GM21367 (cell line): ENCODE results near the gene NOTCH2.
"Not testable (repeated sequence)": the region's sequence is repeated elsewhere in the genome, so short reads cannot be mapped to it uniquely, and the experiment has no call there.

Source experiments
- ATAC-seq: cut with Tn5 transposase; IDR thresholded peaks from one replicate; pipeline ENCODE4 v1.9.1; 2021; ENCODE audit not compliant: unreplicated experiment

Gene NOTCH2

DNA sequence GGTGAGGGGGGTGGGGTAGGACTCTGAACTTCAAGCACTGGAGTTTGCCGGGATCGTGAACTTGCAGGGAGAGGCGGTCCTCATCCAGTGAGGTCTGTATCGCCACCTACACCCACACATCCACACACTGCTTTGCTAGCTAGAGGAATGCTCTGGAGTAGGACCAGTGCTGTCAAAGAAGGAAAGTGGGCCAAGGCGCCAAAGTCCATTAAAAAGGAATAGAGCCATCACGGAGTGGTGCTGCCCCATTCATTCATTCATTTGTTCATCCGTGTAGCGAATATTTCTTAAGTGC is 405 bp upstream of the NOTCH2 start:
- ATAC-seq, result not testable (repeated sequence)

DNA sequence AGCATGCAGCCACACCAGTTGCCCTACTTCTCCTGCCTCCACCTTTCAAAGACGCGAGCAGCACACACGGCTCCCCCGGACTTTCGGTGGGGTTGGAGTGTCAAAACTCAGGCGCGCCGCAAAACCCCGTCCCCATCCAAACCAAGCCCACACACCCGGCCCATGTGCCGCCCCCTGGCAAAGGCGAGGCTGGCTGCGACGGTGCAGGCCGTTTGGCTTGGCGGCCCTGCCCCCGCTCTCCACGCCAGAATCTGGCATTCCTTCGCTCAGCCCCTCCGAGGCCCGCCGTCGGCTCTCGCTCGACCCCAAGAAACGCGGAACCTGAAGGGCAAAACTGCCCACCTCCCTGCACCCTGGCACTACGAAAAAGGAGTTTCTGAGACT is 787 bp downstream of the NOTCH2 start:
- ATAC-seq, result not testable (repeated sequence)

DNA sequence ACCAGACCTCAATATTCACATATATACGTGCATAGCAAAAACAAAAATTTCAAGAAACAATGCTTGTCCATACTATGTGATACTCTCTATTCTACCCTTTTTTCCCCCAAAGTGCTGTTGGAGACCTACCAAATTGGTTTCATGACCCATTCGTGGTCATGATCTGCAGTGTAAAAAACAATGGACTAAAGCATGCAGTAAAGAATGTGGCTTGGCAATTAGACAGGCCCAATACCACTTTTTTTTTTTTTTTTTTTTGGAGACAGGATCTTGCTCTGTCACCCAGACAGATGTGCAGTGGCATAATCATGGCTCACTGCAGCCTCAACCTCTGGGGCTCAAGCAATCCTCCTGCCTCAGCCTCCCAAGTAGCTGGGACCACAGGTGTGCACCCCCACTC is 21.3 kb downstream of the NOTCH2 start:
- not testable (repeated sequence) for ATAC-seq

DNA sequence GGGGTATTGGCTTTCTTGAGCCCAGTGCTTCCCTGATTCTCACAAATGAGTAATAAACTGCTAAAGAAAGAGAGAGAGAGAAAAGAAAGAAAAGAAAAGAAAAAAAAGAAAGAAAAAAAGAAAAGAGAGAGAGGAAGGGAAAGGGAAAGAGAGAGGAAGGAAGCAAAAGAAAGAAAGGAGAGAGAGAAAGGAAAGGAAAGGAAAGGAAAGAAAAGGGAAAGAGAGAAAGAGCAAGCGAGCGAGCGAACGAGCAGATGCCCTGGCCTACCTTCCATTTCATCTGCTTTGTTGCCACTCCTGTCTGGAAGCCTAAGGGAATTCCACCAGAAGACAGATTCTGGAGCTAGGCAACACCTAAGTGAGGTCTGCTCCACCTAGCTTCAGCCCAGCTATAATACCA is 27.7 kb downstream of the NOTCH2 start:
- not testable (repeated sequence) for ATAC-seq

DNA sequence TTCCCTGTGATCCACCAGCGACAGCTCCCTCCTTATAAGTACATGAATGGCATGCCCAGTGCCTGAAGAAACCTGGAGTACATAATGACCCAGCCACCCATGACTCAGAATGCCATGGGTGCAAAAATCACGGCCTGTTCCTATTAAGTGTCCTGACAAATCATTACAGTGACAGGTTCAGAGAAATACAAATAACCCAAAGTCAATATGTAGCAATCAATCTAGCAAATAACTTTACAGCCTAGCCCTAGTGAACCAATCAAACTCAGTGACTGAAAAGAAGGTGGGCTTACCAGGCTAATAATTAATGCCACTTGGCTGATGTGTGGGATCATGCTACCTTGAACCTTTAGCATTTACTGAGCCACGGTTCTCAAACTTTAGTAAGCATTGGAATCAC is 37.2 kb downstream of the NOTCH2 start:
- not testable (repeated sequence) for ATAC-seq

DNA sequence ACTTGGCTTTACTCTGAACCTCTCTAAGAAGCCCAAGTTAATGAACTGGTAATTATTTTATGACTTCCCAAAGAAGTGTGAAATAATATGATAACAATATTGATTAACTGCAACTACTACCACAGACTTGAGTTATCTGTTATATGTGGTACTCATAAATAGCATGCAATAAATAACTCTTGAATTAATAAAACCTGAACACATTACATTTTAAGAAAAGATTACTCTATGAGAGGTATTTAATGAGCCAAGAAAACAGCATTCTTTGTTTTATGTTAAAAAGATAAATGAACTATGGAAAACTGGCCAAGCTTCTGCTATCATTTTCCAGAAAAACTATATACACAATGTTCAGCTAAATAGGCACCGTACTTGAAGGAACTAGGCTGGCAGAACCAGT is 45.7 kb downstream of the NOTCH2 start:
- not testable (repeated sequence) for ATAC-seq

DNA sequence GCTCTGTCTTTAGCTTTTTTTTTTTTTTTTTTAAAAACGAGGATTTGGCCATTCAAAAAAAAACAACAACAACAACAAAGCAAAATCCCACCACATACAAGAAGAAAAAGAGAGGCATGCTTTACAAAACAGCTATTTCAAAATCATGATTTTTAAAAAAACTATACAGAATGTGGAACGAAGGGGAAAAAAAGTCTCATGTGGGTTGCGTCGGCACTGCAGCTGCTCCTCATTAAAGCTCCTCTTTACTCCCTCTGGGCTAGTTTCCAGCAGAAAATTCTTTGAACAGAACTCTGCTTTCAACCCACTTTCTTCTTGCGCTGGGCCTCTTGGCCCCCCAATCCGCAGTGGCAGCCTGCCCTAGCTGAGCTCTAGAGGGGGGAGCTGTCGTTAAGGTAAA is 54.5 kb downstream of the NOTCH2 start:
- not testable (repeated sequence) for ATAC-seq

DNA sequence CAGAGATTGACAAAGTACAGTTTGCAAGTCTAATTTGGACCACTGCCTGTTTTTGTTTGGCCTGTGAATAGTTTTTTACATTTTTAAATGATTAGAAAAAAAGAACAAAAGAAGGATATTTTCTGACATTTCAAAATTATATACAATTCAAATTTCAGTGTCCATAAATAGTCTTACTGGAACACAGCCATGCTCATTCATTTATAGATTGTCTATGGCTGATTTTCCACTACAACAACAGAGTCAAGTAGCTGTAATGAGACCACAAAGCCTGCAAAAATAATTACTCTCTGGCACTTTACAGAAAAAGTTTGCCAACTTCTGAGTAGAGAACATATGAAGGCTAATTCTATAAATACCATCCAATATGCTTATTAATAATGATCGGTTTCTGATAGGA is 61.1 kb downstream of the NOTCH2 start:
- not testable (repeated sequence) for ATAC-seq

DNA sequence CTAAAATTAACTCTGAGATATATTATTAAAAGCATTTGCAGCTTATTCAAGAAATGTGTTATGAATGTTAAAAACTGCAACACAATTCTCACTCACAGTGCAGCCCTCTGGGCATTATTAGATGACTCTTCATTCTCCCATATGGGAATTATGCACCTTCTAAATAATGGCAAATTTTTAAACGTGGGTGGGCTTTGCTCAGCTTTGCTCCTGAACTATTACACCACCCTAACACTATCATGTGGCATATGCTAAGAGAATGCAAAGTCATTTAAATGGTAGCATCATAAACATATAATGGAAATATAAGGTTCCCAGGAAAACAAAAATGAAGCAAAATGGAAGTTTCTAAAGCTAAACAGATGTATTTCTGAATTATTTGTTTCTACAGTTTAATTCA is 61.6 kb downstream of the NOTCH2 start:
- not testable (repeated sequence) for ATAC-seq

DNA sequence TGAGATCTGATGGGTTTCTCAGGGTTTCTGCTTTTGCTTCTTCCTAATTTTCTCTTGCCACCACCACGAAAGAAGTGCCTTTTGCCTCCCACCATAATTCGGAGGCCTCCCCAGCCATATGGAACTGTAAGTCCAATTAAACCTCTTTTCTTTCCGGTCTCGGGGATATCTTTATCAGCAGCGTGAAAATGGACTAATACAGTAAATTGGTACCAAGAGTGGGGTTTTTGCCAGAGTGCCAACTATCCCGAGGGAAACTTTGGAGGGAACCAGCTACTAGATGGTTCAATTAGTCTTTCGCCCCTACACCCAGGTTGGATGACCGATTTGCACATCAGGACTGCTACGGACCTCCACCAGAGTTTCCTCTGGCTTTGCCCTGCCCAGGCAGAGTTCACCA is 68.4 kb downstream of the NOTCH2 start:
- not testable (repeated sequence) for ATAC-seq

DNA sequence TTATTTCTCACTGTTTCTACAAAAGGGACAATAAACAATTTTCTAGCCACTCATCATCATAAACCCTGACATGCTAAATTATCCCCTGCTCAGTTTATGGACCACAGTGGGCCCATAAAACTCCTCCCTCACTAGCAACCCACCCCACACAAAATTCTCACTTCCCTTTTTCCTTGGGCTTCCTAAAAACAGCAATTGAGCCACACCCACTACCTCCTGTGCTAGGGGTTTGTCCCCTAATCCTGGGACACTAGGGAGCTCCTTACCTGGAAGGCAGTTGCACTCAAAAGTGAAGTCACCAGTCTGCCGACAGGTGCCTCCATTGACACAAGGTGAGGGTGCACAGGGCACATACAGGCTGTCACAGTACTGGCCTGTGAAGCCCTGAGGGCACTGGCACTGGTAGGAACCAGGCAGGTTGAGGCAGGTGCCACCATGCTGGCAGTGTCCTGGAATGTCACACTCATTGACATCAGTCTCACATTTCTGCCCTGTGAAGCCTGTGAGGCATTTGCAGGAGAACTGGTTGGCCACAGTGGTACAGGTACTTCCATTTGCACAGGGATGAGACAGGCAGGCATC is 72.6 kb downstream of the NOTCH2 start:
- not testable (repeated sequence) for ATAC-seq

DNA sequence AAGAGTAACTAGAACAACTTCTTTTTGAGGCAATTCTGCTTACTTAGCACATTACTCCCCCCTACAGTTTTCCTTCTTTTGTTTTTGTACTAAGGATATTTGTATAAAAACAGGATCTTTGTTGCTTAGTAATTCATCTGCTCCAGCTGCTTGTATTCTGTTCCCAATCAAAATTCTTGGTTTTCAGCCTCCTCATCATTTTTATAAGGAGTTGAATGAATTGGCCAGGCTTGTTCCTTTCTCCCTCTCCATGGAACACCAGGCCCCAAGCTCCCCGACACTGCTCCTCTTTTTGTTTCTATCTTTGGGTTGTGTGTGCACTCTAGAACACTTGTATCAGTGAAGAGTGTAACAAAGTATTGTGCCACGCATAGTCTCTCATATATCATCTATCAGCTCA is 73.5 kb downstream of the NOTCH2 start:
- ATAC-seq, result not testable (repeated sequence)

DNA sequence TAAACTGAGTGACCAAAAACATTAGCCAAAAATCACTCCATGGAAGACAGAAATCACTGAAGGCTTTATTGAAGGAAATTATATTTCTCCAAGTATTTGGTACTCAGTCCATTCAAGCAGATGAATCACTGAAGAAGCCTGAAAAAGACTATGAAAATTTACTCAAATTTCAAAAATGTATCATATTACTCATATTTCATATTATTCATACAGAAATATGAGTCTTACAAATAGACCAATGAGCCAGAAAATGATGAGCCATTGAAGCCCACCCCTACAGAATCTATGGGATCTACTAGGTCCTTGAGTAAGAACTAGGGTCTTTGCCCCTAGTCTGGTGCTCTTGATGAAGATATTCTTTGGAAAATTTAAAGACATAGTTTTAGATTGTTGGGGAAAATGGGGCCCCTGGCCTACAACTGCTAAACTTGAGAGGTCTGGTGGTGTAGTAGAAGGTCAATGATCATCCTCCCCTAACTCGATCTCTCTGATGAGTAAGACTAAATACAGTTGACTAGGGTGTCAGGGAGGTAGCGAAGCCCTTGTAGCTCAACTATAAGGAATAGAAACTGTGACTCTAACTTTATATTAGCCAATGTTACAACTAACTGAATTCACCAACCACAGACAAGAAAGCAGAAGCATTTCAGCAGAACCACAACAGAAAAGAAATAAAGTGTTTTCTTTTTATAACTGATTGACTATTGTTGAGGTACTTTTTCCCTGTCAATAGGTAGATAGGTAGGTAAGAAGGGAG is 81.0 kb downstream of the NOTCH2 start:
- no peak for ATAC-seq

DNA sequence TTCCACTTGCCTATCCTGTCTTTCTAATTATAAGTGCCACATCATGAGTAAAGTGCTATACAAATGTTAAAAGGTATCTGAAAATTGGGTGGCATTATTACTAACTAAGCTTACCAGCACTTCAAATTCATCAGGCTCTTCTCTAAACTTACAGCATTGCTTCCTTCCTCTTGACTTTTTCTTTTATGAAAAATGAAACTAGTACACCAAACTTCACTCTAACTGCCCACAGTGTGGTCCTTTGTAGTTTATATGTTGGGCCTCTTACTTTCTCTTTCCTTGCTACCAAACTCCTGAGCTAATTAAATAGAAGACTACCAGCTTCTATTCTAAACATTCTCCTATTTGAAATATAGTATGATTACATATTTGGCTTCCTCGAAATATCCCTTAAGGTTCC is 81.8 kb downstream of the NOTCH2 start:
- ATAC-seq, result no peak

DNA sequence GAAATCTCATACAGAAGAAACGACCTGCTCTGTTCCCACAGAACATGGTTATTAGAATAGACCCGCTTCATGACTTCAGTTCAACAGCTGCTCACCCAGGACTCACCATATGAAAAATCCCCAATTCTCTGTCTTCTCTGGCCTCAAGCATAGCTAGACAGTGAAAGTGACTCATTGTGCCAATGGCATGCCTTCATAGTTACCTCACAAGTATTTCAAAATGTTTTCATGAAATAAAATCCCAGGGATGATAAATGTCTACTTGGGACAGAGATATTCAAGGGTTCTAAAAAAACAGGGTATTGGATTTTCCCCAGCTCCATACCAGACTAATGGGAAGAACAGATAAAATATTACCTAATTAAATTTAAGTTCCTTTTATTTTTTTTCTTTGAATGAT is 82.3 kb downstream of the NOTCH2 start:
- no peak for ATAC-seq

DNA sequence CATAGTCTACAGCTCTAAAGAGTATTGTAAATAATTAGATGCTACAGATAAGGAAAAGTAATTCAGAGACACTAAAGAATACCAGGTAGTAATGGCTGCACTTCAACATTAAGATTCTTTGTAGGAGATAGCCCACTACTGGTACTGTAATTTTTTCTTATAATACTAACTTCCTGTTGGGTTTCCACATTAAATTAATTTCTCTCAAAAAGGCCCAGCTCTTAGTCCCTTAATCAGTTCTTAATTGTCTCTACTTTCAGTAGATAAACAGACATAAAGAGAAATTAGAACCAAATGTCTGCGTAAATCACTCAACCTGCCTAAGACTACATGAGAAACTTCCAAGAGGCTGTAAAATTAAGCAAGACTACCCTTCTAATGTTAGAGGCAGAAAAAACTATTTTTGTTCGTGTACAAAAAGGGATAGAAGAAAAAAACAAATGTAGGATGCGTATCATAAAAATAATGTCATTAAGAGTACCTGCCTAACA is 83.4 kb downstream of the NOTCH2 start:
- ATAC-seq, result no peak

DNA sequence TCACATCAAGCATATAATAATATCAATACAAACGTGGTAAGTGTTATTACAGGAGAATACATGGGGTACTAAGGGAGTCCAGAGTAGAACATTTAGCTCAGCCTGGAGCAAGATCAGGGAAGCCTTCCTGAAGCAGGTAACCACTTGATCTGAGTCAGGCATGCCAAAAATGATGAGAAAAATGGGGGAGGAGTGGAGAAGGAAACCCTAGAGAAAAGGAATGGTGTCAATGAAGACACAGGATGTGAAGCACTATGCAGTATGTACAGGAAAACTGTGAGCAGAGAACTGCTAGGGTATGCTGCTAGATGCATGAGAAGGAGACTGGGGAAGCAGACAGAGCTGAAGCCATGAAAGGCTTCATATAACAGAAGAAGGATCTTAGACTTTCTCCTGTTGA is 84.7 kb downstream of the NOTCH2 start:
- ATAC-seq, result no peak

DNA sequence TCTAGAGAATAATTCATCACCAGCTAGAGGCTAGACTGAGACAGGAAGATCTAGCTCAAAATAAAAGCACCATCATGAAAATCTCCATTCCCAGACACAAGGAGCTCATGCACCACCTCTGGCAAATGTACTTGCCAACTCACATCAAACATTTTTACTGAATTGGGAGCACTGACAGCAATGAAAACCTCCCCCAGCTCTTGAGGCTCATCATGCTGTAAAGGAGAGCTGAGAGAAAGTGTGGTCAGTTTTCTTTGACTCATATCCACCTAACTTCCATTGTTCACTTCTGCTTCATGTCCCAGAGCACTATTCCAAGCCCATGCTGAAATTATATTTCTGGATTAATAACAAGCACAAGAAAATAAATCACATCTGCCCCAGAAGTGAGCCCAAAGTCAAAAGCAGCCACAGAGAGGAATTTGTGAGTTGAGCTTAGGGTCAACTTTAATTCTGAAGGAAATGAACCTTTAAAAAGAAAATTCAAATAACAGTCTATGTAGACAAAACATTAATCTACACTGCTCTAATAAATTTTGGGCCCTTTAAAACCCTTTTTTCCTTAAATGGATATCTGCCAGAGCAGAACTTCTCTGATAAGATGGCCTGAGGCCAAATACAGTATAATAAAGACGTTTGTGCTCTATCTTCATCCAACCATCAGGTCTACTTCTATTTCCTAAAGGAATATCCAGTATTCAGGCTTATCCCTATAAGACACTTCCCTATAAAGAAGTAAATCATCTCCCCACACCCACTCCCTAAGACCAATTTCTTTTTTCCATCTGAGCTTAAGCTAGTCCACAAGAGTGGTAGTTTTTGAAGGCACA is 87.3 kb downstream of the NOTCH2 start:
- no peak for ATAC-seq

DNA sequence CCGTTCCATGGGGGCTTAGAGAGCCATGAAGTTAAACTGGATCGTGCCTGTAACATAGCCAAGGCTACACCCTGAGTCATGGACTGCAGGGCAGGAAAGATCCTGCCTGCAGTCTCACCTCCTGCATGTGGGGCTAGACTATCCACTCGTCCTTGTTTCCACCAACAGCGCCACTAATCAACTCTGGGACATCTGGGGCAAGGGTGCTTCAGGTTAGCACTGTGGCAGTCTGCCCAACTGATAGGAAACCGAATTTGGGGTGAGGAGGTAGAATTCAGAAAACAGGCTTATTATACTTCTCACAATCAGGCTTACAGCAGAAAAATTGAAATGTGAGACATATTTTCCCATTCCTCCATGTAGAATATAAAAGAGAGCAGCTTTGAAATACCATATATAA is 88.0 kb downstream of the NOTCH2 start:
- no peak for ATAC-seq

DNA sequence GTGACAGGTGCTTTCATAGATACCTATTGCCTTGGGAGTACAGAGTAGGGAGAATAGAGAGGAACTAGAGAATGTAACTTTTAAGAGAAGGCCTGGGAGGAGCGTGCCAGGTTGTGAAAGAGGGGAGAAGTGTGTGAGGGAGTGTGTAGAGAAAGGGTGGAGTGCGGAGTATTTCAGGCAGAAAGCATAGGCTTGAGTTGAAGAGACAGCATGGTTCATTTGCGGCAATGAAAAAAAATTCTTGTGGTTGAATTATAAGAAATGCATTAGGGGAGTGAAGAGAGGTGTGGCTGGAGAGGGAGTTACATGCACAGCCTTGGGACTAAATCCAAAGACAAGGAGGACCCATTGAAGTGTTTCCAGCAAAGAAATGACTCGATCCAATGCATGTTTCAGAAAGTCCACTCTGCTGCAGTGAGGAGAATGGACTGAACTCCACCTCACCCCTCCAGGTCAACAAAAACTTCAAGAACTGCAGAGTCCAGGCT is 91.4 kb downstream of the NOTCH2 start:
- ATAC-seq, result no peak

DNA sequence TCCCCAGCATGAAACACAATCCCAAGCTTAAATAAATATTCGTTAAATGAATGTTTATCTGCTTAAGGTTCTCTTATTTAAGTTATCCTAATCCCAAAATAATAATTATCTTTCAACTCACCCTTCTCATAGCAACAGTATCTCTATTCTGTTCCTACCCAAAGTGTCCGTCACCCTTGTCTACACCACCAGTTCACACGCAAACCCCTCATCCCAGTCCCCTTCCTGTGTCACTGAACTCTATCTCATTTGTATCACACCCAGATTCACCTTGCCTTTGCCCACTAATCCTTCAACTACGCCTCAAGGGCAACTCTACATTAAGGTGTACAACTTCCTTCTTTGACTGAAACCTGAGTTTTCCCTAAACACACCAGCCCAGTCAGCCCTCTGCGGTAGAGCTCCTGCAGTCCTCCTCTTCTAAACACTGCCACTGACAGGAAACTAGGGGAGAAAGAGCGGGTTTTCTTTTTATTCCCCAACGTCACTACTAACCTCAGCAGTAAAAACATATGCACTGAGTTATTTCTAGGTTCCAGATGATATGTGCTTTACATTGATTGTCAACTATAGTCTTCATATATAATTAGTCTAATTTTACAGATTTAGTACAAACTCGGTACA is 92.2 kb downstream of the NOTCH2 start:
- ATAC-seq, result not testable (repeated sequence)
